CD4-positive, alpha-beta T cell treated with Interleukin-10 for 1 hour (primary cell): ENCODE data around the gene CEBPE.

Experiments
- DNase-seq: peaks from one replicate; pipeline ENCODE4 v3.0.0-alpha.2; 2020

The CEBPE gene

DNA sequence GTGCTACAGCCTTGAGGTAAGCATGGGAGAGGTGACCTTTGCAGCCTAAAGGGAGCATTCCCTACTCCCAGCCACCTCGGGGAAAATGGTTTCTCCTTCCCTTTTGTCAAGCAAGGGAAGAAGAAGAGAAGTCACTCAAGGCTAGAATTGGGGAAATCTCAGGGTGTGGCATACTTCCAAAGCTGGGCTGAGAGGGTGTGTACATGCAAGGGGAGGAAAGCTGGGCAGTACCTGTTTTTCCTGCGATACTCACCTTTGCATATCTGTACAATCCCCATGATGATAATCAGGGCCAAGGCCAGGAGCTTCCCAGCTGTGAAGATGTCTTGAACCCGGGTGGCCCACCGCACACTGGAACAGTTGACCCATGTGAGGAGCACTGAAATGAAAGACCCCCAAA lies 23.8 kb upstream of the CEBPE start:
- no peak for DNase-seq

DNA sequence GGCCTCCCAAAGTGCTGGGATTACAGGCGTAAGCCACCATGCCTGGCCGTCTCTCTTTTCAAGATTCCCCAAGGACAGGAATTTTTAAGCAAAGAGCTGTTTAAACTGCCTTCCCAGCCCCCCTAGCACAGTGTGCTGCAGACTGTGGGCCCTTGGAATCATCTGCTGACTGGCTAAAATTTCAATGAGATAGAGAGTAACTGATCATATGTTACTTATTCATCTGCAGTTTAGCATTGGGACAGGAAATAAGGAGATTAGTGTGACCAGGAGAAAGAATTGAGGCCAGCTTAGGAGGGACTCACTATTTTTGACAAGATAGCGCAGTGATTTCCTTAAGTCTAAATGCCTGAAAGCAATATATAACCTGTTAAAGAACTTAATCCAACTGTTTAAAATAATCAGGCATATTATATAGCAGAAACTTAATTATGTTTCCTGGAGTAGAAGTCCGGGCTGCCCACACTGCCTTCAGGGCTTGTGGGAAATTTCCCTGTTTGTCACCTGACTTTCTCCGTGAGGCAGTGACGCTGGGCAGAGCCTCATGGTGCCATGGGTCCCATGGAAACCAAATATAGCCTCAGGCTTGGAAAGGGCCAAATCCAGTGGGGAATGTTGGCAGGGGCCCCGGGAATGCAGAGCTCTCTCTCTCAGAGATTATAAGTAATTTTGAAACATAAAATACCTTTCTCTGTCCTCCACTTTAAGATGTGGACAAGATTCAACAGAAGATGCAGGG lies 22.8 kb upstream of the CEBPE start:
- DNase-seq, result no peak

DNA sequence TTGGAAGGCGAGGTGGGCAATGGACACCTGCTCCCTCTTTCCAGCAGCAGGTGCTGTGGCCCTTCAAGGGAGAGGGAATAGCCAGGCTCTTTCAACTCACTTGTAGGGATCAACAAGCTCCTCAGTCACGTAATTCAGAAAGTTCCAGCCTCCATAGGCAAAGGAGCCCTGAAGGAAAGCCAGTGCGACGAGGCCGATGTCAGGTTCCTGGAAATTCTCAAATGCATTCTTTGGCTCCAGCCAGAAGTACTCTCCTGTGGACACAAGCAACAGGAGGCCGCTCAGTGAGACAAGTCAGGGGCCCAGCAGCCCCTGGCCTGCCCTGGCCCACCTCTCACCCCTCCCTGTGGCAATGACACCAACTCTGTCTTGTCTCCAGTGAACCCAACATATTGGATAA lies 21.3 kb upstream of the CEBPE start:
- no peak for DNase-seq

DNA sequence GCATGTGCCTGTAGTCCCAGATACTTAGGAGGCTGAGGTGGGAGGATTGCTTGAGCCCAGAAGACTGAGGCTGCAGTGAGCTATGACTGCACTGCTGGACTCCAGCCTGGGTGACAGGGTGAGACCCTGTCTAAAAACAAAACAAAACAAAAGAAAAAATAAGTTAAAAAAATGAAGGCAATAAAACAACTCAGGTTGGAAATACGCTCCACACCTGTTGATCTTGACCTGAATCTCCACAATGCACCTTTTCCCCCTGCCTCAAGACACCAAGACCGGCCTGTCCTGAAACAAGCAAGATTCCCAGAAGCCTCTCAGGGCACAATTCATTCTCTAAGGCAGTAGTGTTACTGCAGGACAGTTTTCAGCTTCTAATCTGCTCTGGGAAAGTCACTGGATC lies 20.8 kb upstream of the CEBPE start:
- DNase-seq, result no peak

DNA sequence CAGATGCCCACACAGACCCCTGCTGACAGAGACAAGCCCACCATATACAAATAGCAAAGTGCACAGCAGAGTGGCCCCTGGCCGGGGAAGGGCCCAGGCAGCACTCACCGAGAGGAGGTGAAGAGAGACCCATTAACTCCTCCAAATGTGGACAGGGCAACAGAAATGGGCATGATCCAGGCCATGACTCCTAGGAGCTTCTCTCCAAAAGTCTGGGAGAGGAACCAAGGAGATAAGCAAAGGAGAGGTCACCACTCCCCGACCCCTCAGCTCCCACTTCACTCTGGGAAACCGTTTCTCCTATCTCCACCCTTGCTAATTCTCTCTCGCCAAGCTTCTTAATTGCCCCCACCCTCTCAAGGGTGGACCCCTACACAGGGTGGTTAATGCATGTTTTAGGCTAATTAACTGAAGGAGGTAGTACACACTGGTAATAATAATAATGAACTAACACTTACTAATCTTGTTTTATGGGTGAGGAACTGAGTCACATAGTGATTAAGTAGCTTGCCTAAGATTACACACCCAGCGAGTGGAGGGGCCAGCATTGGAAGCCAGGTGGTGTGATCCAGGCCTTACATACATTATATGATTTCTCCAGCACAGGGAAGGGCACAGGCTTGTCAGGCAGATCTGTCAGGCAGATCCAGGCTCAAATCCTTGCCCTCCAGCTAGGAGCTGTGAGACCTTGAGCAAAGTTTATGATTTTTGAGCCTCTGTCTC lies 18.9 kb upstream of the CEBPE start:
- no peak for DNase-seq

DNA sequence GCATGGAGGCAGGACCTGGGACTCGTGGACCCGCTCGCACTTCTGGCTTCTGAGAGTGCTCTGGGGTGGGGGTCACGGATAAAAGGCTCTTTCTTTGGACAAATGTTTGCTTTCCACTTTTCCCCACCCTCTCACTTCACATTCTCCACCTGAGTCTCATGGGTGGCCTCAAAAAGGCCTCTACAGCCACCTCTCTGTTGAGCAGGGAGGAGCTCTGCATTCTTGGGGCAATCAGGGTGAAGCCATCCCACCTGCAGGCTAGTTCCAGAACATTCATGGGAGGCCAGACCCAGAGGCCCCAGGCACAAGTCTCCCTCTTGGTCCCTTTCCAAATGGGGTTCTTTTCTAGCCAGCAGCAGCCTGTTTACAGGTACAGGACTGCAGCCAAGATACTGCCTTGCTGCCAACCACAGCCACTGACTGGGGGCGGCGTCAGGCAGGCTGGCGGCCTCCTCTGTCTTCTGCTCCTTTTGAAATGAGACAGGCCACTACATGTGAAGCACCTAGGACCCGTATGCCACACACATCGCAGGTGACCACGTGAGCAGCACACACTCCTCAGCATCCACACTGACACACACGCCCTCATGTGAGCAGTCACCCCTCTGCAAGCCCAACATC lies 18.2 kb upstream of the CEBPE start:
- DNase-seq, result no peak

DNA sequence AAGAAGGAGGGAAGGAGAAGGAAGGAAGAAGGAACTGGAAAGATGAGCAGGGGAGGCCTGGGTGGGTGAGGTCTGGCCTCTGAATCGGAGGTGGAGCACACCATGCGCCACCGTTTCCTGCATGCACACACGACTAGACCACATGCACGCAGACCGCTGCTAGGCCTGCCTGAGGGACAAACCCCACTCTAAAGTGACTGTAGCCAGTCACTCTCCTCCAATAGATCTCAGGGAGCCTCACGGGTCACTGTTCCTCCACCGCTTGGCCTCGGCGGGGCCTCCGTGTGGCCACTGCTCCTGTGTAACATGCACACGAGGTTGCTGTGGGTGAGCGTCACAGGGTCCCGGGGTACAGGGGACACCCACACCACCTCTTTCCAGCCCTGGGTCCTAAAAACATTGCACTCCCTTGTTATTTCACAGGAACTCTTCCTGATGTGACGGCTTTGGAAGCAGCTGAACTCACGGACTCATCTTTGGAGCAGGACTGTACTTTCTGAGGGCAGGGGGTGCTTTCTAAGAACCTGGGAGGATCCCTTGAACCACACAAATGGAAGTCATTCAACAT lies 17.6 kb upstream of the CEBPE start:
- DNase-seq, result no peak

DNA sequence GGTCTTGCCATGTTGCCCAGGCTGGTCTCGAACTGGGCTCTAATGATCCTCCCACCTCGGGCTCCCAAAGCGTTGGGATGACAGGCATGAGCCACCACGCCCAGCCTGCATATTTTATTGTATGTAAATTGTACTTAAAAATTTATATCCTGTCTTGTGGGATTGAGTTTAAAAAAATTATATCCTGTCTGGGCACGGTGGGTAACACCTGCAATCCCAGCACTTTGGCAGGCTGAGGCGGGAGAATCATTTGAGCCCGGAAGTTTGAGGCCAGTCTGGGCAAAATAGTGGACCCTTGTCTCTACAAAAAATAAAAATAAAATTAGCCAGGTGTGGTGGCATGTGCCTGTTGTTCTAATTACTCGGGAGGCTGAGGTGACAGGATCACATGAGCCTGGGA lies 13.9 kb upstream of the CEBPE start:
- DNase-seq, result no peak

DNA sequence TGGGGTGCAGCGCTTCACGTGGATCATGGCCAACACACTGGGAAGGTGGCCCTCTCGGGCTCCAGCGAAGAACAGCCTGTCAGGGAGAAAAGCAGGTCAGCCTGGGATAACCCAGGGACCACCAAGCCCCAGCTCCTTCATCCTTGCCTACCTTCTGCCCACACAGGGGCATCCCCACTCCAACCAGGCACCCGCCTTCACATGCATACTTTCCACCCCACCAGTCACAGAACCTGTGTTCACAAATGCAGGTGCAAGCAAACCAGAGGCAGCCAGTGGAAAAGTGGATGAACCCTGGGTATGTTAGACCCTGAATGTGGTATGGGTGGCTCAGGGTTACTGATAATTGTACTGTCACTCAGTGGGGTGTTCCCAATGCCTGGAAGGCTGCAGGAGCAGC lies 12.4 kb upstream of the CEBPE start:
- no peak for DNase-seq

DNA sequence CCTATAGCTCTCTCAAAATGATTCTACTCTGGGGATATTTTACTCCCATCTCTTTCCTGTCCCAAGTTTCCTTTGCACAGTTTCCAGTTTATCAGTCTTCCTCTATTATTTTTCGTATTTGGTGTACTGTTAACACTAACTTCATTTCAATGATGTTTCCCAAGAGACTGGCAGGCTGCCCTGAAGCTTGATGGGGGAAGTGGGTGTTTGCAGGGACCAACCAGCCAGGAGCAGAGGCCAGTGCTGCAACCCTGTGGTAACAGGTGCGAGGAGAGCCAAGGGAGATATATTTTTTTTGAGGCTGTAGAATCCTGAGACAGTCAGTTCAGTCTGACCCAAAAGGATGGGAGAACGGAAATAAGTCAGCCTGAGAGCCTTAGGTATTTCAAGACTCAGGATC lies 11.8 kb upstream of the CEBPE start:
- no peak for DNase-seq

DNA sequence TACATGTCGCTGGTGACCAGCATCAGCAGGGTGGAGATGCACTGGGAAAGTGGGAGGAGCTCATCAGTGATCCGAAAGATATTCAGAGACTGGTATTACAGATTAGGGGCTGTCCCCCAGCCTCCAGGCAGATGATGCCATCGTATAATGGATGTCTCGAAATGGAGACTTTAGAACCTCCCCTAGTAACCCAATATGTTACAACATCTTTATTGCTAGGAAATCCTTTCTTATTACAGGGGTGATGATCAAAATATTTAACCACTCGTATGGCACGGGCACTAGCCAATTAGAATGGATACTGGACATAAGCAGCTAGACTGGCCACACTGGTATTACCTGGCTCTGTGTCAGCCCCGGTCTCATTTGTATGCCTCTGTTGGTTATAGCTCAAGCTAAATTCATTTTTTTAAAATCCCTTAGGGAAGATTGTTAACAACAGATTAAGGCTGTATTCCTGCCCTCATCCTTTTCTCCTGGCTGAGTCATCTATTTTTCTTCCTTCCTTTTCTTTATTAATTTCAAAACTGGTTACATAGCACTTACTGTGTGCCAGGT lies 10.8 kb upstream of the CEBPE start:
- no peak for DNase-seq

DNA sequence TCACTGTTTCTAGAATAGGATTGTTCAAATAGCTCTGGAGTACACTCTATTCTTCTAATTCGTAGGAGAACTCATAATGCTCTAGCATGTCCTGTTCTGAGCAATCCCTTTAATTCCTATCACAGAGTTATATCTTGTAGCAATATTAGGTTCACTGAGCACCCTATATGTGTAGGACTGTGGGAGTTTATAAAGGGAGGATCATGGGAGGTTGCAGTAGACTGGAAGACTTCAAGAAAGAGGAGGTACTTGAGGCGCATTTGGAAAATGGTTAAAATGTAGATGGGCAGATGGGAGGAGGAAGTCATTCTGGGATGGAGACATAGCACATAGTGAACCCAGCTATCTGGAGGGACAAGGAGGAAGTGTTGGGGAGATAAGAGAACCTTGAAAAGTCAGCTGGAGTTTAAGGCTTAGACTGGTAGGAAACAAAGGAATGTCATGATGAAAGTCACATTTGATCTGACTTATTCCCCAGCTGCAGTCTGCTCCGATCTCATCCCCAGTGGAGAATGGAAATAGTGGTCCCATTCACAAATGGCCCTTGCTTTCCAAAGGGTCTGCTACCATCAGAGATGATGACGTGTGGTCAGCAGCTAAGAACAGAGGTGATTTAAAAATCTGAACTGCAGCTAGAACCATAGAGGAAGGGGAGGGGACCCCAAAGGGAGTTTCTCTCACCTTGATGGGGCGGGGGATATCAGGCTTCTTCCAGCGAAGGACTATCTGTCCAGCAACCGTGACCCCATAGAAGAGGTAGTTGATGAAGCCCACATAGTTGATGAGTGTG lies 10.1 kb upstream of the CEBPE start:
- DNase-seq, result no peak

DNA sequence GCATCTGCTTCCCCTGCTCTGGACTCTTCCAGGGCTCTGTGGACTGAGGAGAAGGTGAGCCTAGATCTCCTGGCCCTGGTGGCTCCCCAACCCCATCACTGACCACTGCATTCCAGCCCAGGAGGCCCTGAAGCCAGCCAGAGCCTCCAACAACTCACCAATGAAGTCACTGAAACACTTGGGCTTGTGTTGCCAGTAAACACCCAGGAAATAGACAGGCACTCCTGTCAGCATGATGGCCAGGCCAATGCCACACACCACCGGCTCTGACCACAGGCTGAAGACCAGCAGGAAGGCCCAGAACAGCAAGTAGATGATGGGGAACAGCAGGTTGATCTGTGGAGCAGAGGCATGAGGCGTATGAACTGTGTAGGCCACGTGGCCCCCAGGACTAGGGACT lies 8.8 kb upstream of the CEBPE start:
- DNase-seq, result no peak

DNA sequence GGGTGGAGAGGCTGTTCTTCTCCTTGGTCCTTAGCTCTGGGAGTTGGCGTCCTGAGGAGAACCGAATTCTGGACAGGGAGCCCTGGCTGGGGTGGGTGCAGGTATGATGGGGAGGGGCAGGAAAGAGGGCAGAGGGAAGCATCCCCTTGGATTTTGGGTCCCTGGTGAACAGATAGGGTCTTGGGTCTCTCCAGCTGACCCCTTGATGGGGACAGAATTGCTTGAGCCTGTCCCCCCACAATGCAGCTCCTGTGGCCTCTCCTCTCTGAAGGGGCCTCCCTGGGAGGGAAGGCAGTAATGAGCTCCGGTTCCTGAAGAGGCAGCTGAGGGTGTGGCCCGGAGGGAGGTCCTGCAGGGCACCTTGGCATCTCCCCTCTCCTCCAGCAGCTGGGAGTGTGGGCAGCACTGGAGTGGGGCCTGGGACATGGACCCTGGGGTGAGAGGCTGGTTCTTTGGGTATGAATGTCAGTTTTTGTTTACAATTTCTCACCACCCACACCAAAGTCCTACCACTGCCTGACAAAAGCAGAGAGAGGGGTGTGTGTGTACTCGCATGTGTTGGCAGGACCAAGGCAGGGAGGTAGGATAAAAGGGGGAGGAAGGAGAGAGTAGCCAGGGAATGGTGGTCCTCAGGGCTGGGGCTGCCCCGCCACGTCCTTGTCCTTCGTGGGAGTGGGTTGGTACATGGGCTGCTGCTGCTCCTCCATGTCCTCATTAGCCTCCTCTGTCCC lies 7.7 kb upstream of the CEBPE start:
- no peak for DNase-seq

DNA sequence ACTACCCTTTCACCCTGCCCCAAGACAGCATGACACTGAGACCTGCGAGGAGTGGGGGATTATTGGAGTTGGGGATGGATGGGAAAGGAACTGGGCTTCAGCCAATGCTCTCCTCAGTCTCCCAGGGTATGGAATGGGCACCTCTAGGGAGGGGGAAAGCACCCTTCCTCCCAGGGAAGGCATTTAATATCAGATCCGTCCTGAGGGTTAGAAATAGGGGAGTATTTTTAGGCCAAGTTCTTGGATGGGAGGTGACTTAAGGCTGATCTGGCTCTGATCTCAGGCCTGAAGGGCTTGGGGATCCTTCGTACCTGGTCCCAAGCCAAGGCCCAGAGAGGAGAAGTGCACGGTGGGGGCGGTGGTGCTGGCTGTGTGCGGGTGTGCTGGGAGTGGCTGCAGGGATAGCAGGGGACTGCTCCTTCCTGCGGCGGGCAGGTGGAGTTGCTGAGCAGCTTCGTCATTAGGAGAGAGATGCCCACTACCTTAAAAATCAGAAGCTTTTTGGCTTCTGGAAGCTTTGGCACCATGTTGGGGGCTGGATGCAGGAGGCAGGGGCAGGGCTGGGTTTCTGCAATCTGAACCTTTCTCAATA lies 7.0 kb upstream of the CEBPE start:
- no peak for DNase-seq

DNA sequence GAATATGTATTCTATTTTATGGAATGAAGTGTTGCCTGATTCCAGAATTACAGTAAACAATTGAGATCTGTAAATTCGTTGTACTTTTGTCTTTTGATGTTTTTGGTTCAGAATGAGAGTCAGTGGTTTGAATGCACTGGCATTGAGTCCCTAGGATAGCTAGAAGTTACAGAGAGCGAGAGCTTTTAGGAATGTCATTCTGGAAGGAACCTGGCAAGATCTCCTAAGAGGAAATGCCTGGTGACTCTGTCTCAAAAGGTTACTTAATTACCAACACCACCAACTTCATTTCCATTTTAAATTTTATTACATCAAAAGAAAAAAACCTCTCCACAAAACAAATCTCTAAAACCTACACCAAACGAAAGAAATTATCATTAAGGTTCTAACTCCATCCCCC lies 6.0 kb upstream of the CEBPE start:
- no peak for DNase-seq

DNA sequence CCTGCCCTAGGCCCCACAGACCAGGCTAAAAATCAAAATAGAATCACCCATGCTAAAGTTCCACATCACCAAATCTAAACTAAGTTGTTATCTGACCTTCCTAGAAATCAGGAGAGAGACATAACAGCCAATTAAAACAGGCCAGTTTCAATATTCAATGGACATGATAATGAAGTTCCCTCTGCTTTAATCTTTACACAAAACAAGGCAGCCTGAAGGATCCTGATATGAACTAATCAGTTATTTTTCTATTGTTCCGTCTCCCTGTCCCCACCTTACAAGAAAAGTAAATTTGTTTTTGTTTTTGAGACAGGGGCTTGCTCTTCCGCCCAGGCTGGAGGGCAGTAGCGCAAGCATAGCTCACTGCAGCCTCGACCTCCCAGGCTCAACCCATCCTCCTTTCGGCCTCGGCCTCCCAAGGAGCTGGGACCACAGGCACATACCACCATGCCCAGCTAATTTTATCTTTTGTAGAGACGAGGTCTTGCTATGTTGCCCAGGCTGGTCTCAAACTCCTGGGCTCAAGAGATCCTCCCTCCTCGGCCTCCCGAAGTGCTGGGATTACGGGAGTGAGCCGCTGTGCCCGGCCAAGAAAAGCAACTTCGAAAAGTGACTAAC lies 5.4 kb upstream of the CEBPE start:
- no peak for DNase-seq

DNA sequence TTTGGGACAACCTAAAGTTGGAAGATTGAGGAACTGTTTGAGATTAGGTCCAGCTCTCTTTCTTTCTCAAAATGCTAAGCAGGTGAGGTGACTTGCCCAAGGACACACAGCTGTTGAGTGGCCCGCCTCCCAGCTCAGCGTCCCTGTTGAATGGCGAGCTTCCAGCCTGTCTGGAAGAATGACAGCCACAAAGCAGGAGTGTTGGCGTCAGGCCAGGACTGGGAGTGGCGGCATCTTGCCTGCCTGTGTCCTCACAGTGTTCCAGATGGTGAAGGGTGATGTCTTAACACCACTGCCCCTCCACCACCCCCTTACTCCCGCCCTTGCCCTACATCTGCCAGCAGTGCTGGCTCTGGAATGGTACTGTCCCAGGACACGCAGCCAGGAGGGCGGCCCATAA lies 4.4 kb upstream of the CEBPE start:
- DNase-seq, result no peak

DNA sequence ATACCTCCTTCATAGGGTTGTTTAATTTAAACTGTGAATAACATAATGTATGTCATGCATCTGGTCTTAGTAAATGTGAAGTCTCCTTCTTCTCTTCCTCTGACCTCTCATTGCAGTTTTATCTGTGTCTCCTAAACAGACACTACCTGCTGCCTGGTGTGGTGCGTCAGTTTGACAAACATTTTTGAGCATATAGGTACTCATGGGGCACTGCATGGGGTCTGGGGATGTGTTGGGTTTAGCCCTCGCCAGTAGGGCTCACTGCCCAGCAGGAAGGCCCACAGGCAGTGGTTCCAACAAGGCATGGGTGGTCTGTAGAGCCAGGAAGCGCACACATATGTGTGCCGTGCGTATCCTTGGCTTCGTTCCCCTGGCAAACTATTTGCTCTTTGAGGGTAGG lies 3.0 kb upstream of the CEBPE start:
- DNase-seq, result no peak

DNA sequence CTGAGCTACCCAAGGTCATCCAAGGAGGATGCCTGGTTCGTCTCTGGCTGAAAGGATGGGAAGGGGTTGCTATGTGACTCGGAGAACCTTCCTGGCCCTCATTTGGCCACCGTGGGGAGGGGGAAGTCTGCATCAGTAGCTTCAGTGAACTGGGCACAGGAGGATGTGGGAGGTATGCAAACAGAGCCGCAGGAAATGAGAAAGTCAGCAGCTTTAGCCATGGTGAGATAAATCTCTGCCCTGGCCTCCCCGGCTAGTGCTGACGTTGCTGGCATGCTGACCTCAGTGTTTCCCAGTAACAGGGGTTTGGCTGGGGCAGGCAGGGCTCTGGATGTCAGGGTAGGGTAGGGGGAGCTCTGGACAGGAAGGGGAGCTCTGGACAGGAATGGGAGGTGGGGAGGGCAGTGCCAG lies 2.3 kb upstream of the CEBPE start:
- no peak for DNase-seq

DNA sequence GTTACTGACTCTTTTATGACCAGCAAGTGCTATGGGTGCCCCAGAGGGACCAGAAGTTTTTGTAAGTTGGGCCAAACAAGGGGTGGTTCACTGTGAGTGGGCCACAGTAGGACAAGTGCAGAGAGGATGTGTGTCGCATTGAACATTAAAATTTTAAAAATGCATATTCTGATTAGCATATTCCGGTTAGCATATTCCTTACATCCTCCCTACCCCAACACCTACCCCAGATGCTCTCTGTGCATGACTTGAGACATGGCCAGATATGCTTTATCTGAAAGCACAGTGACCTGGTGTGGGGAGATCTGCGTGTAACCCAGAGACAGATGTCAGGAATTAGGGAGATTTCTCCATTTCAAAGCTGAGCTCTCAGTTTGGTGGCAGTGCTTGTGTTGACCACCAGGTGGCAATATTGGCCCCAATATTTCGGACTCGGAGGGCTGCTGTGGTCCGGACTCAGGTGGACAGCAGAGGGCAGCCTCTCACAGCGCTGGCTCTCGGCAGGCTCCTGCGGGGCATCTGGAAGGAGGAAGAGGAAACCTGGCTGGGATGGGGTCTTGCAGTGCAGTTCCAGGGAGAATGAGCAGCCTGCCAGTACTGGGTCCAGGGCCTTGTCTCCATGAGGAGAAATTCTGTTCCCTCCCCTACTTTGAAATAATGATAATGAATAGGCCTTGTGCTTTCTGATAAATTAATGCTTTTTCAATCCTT lies 1.6 kb upstream of the CEBPE start:
- DNase-seq, result peak; percentile 86
